ENCODE data around the gene LRRN4.
A peak's percentile ranks its signal among the peaks of the same experiment; 100 is the strongest.
"Not testable (repeated sequence)": the region's sequence is repeated elsewhere in the genome, so short reads cannot be mapped to it uniquely, and the experiment has no call there.

LRRN4 gene

GRCh38 chr20:6055161-6055783 lies 1.4 kb upstream of the LRRN4 start:
- Histone ChIP-seq H3K27me3 (ENCODE audit: insufficient read depth, low read length, poor library complexity) (peaks cover 13% of the 10 kb centered on the region), H3K4me1 (ENCODE audit: control insufficient read depth, low read depth, low read length) (peaks cover 9% of the 10 kb centered on the region), H3K23ac (ENCODE audit: low read length) (peak overlapping the region; percentile 85), H2BK120ac (ENCODE audit: low read depth, low read length) (no peak overlapping the region), H3K79me1 (ENCODE audit: low read length) (no peaks in the 10 kb centered on the region), H3K9ac (ENCODE audit: low read length) (peak overlapping the region; percentile 22), H3K18ac (ENCODE audit: low read length) (no peak overlapping the region), H3K36me3 (ENCODE audit: control insufficient read depth, insufficient read depth, low read length) (no peaks in the 10 kb centered on the region), H3K4me2 (ENCODE audit: low read length) (no peak overlapping the region), H2AK5ac (ENCODE audit: low read length) (no peak overlapping the region), H3K56ac (ENCODE audit: low read length) (peak overlapping the region; percentile 68), H2BK15ac (replicated peaks; ENCODE audit: low read depth) (no peak overlapping the region), H3K4ac (ENCODE audit: low read depth, low read length) (peak overlapping the region; percentile 22), H3K79me2 (ENCODE audit: control insufficient read depth, insufficient read depth, low read length) (no peaks in the 10 kb centered on the region), H3K4me3 (ENCODE audit: low read length) (no peak overlapping the region), H2BK5ac (ENCODE audit: low read length) (peak overlapping the region; percentile 74), H4K8ac (ENCODE audit: low read depth, low read length) (no peak overlapping the region), H4K5ac (ENCODE audit: low read length) (no peak overlapping the region), H3K27ac (ENCODE audit: low read depth, low read length) (peak overlapping the region; percentile 72)
- no CpG with 5 or more reads among the region's 10 CpGs for WGBS (ENCODE audit: extremely low coverage, insufficient coverage, low lambda C conversion rate)
- DNase-seq = peak; percentile 92

DNA sequence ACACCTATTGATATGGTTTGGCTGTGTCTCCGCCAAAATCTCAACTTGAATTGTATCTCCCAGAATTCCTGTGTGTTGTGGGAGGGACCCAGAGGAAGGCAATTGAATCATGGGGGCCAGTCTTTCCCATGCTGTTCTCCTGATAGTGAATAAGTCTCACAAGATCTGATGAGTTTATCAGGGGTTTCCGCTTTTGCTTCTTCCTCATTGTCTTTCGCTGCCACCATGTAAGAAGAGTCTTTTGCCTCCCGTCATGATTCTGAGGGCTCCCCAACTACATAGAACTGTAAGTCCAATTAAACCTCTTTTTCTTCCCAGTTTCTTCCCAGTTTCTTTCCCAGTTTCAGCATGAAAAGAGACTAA lies 810 bp upstream of the LRRN4 start:
- H4K8ac ChIP-seq (ENCODE audit: low read depth, low read length); H3K56ac ChIP-seq (ENCODE audit: low read length); H3K79me2 ChIP-seq (ENCODE audit: control insufficient read depth, insufficient read depth, low read length); H3K23ac ChIP-seq (ENCODE audit: low read length); H3K4ac ChIP-seq (ENCODE audit: low read depth, low read length); H3K4me1 ChIP-seq (ENCODE audit: control insufficient read depth, low read depth, low read length); H4K5ac ChIP-seq (ENCODE audit: low read length); H3K9ac ChIP-seq (ENCODE audit: low read length); H3K36me3 ChIP-seq (ENCODE audit: control insufficient read depth, insufficient read depth, low read length); H3K27ac ChIP-seq (ENCODE audit: low read depth, low read length); H2BK15ac ChIP-seq (replicated peaks; ENCODE audit: low read depth); H3K4me2 ChIP-seq (ENCODE audit: low read length); H2BK120ac ChIP-seq (ENCODE audit: low read depth, low read length); H2BK5ac ChIP-seq (ENCODE audit: low read length); H3K18ac ChIP-seq (ENCODE audit: low read length); H3K4me3 ChIP-seq (ENCODE audit: low read length); H2AK5ac ChIP-seq (ENCODE audit: low read length); H3K79me1 ChIP-seq (ENCODE audit: low read length): not testable (repeated sequence)
- H3K27me3 ChIP-seq (ENCODE audit: insufficient read depth, low read length, poor library complexity) = peaks cover 13% of the 10 kb centered on the region
- peak; percentile 49 for DNase-seq
- WGBS (ENCODE audit: extremely low coverage, insufficient coverage, low lambda C conversion rate) = no CpG with 5 or more reads among the region's 4 CpGs

- H3K4ac ChIP-seq (ENCODE audit: low read depth, low read length) = no peak overlapping the region
- no peak overlapping the region for H3K27ac ChIP-seq (ENCODE audit: low read depth, low read length)
- H3K4me1 ChIP-seq (ENCODE audit: control insufficient read depth, low read depth, low read length) = peaks cover 9% of the 10 kb centered on the region
- no peaks in the 10 kb centered on the region for H3K36me3 ChIP-seq (ENCODE audit: control insufficient read depth, insufficient read depth, low read length)
- H3K4me3 ChIP-seq (ENCODE audit: low read length) = no peak overlapping the region
- no peak overlapping the region for H3K18ac ChIP-seq (ENCODE audit: low read length)
- no peak overlapping the region for H2AK5ac ChIP-seq (ENCODE audit: low read length)
- H3K9ac ChIP-seq (ENCODE audit: low read length) = peak overlapping the region; percentile 76
- no peak overlapping the region for H2BK15ac ChIP-seq (replicated peaks; ENCODE audit: low read depth)
- no peak overlapping the region for H3K23ac ChIP-seq (ENCODE audit: low read length)
- H4K5ac ChIP-seq (ENCODE audit: low read length) = no peak overlapping the region
- no peak overlapping the region for H2BK5ac ChIP-seq (ENCODE audit: low read length)
- no peak overlapping the region for H4K8ac ChIP-seq (ENCODE audit: low read depth, low read length)
- H3K79me1 ChIP-seq (ENCODE audit: low read length) = no peaks in the 10 kb centered on the region
- H3K56ac ChIP-seq (ENCODE audit: low read length) = peak overlapping the region; percentile 76
- H3K79me2 ChIP-seq (ENCODE audit: control insufficient read depth, insufficient read depth, low read length) = no peaks in the 10 kb centered on the region
- H3K27me3 ChIP-seq (ENCODE audit: insufficient read depth, low read length, poor library complexity) = peaks cover 13% of the 10 kb centered on the region
- H3K4me2 ChIP-seq (ENCODE audit: low read length) = peak overlapping the region; percentile 77
- no peak overlapping the region for H2BK120ac ChIP-seq (ENCODE audit: low read depth, low read length)
- no CpG with 5 or more reads among the region's 8 CpGs for WGBS (ENCODE audit: extremely low coverage, insufficient coverage, low lambda C conversion rate)
- peak; percentile 45 for DNase-seq
Observed at GRCh38 chr20:6053064-6053775, 640 bp downstream of the LRRN4 start.

DNA sequence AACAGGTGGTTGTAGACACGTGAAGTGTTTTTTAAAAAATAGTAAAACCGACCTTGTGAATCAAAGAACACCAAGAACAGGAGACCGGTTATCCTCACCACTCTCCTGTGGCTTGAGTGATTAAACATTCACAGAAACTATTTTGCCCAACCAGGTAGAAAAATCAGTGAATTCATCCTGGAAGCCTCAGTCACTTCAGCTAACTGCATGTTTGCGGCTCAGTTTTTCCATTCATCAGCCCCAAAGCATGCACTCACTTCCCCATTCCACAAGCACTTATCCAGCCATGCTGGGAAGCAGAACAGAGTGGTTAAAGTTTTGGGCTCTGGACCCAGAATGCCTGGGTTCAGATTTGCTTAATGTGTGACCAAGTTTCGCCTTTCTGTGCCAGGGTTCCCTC lies 2.4 kb downstream of the LRRN4 start:
- H2AK5ac ChIP-seq (ENCODE audit: low read length) = no peak overlapping the region
- H2BK5ac ChIP-seq (ENCODE audit: low read length) = no peak overlapping the region
- no peak overlapping the region for H2BK15ac ChIP-seq (replicated peaks; ENCODE audit: low read depth)
- no peak overlapping the region for H3K23ac ChIP-seq (ENCODE audit: low read length)
- H4K5ac ChIP-seq (ENCODE audit: low read length) = no peak overlapping the region
- H3K4me3 ChIP-seq (ENCODE audit: low read length) = no peak overlapping the region
- no peak overlapping the region for H3K18ac ChIP-seq (ENCODE audit: low read length)
- H3K4ac ChIP-seq (ENCODE audit: low read depth, low read length) = no peak overlapping the region
- H3K4me1 ChIP-seq (ENCODE audit: control insufficient read depth, low read depth, low read length) = peaks cover 9% of the 10 kb centered on the region
- H2BK120ac ChIP-seq (ENCODE audit: low read depth, low read length) = no peak overlapping the region
- no peaks in the 10 kb centered on the region for H3K79me2 ChIP-seq (ENCODE audit: control insufficient read depth, insufficient read depth, low read length)
- peak overlapping the region; percentile 76 for H3K9ac ChIP-seq (ENCODE audit: low read length)
- no peak overlapping the region for H3K56ac ChIP-seq (ENCODE audit: low read length)
- no CpG with 5 or more reads among the region's 5 CpGs for WGBS (ENCODE audit: extremely low coverage, insufficient coverage, low lambda C conversion rate)
- H3K4me2 ChIP-seq (ENCODE audit: low read length) = no peak overlapping the region
- peaks cover 13% of the 10 kb centered on the region for H3K27me3 ChIP-seq (ENCODE audit: insufficient read depth, low read length, poor library complexity)
- no peaks in the 10 kb centered on the region for H3K36me3 ChIP-seq (ENCODE audit: control insufficient read depth, insufficient read depth, low read length)
- peak; percentile 77 for DNase-seq
- no peaks in the 10 kb centered on the region for H3K79me1 ChIP-seq (ENCODE audit: low read length)
- H3K27ac ChIP-seq (ENCODE audit: low read depth, low read length) = no peak overlapping the region
- no peak overlapping the region for H4K8ac ChIP-seq (ENCODE audit: low read depth, low read length)

DNA sequence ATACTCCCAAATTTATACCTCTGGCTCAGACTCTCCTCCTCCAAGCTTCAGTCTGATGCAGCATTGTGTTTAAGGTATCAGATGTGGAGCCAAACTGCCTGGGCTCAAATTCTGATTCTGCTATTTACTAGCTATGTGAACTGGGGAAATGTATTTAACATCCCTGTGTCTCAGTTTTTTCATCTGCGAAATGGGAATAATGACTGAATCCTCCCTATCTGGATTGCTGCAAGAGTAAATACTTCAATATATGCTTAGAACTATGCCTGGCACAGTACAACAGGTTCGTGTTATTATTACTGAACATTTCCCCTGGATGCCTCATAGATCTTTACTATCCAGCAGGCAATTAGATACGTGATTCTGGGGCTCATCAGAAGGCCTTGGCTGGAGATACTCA lies 5.5 kb downstream of the LRRN4 start:
- no peak overlapping the region for H4K5ac ChIP-seq (ENCODE audit: low read length)
- no peak overlapping the region for H2BK5ac ChIP-seq (ENCODE audit: low read length)
- WGBS (ENCODE audit: extremely low coverage, insufficient coverage, low lambda C conversion rate) = no CpG with 5 or more reads among the region's 3 CpGs
- no peak overlapping the region for H2AK5ac ChIP-seq (ENCODE audit: low read length)
- no peak overlapping the region for H3K4me3 ChIP-seq (ENCODE audit: low read length)
- H3K4ac ChIP-seq (ENCODE audit: low read depth, low read length) = no peak overlapping the region
- H4K8ac ChIP-seq (ENCODE audit: low read depth, low read length) = no peak overlapping the region
- H2BK120ac ChIP-seq (ENCODE audit: low read depth, low read length) = no peak overlapping the region
- H3K18ac ChIP-seq (ENCODE audit: low read length) = no peak overlapping the region
- H3K9ac ChIP-seq (ENCODE audit: low read length) = no peak overlapping the region
- no peak overlapping the region for H2BK15ac ChIP-seq (replicated peaks; ENCODE audit: low read depth)
- no peak overlapping the region for H3K56ac ChIP-seq (ENCODE audit: low read length)
- DNase-seq = no peak
- H3K27me3 ChIP-seq (ENCODE audit: insufficient read depth, low read length, poor library complexity) = peaks cover 13% of the 10 kb centered on the region
- no peaks in the 10 kb centered on the region for H3K79me1 ChIP-seq (ENCODE audit: low read length)
- peaks cover 2% of the 10 kb centered on the region for H3K4me1 ChIP-seq (ENCODE audit: control insufficient read depth, low read depth, low read length)
- no peaks in the 10 kb centered on the region for H3K36me3 ChIP-seq (ENCODE audit: control insufficient read depth, insufficient read depth, low read length)
- H3K79me2 ChIP-seq (ENCODE audit: control insufficient read depth, insufficient read depth, low read length) = no peaks in the 10 kb centered on the region
- H3K27ac ChIP-seq (ENCODE audit: low read depth, low read length) = no peak overlapping the region
- no peak overlapping the region for H3K23ac ChIP-seq (ENCODE audit: low read length)
- no peak overlapping the region for H3K4me2 ChIP-seq (ENCODE audit: low read length)
